GM21717 (cell line): ENCODE results near the gene NID1.
A peak's percentile ranks its signal among the peaks of the same experiment; 100 is the strongest.

Experiments
- ATAC-seq: cut with Tn5 transposase; IDR thresholded peaks from one replicate; pipeline ENCODE4 v1.9.1; 2021; ENCODE audit warnings: mild to moderate bottlenecking, moderate library complexity; ENCODE audit not compliant: unreplicated experiment

The NID1 gene, protein sequence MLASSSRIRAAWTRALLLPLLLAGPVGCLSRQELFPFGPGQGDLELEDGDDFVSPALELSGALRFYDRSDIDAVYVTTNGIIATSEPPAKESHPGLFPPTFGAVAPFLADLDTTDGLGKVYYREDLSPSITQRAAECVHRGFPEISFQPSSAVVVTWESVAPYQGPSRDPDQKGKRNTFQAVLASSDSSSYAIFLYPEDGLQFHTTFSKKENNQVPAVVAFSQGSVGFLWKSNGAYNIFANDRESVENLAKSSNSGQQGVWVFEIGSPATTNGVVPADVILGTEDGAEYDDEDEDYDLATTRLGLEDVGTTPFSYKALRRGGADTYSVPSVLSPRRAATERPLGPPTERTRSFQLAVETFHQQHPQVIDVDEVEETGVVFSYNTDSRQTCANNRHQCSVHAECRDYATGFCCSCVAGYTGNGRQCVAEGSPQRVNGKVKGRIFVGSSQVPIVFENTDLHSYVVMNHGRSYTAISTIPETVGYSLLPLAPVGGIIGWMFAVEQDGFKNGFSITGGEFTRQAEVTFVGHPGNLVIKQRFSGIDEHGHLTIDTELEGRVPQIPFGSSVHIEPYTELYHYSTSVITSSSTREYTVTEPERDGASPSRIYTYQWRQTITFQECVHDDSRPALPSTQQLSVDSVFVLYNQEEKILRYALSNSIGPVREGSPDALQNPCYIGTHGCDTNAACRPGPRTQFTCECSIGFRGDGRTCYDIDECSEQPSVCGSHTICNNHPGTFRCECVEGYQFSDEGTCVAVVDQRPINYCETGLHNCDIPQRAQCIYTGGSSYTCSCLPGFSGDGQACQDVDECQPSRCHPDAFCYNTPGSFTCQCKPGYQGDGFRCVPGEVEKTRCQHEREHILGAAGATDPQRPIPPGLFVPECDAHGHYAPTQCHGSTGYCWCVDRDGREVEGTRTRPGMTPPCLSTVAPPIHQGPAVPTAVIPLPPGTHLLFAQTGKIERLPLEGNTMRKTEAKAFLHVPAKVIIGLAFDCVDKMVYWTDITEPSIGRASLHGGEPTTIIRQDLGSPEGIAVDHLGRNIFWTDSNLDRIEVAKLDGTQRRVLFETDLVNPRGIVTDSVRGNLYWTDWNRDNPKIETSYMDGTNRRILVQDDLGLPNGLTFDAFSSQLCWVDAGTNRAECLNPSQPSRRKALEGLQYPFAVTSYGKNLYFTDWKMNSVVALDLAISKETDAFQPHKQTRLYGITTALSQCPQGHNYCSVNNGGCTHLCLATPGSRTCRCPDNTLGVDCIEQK

DNA sequence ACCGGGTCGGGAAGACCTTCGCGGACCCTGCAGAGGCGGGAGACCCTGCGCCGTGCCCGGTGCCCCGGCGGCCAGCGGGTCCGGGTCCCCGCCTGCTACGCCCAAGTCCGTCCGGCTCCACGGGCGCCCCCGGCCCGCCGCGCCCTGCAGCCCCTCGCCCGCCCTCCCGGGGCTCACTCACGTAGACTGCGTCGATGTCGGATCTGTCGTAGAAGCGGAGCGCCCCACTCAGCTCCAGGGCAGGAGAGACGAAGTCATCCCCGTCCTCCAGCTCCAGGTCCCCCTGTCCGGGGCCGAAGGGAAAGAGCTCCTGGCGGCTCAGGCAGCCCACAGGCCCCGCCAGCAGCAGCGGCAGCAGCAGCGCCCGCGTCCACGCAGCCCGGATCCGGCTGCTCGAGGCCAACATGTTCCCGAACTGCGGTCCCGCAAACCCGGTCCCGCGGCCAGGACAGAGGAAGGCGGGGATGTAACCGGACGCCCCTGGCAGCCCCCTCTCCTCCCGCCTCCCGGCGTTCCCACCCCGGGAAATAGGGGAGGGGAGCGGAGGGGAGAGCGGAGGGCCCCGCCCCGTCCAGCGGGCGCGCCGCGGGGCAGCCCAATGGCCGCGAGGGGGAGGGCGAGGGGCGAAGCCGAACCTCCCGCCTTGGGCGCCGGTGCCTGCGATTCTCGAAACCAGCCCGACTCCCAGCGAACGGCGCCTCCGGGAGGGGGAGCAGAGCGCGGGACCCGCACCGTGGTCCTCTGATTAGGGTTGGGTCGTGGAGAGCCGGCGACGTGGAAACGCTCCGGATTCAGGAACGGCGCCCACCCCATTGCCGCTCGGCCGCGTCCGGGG, at the start of gene NID1:
NID1 (minus strand) TSS at position 417 of the 835 bp plus-strand sequence; CDS start at position 406, 11 bp downstream.
- ATAC-seq, result peak; percentile 31

DNA sequence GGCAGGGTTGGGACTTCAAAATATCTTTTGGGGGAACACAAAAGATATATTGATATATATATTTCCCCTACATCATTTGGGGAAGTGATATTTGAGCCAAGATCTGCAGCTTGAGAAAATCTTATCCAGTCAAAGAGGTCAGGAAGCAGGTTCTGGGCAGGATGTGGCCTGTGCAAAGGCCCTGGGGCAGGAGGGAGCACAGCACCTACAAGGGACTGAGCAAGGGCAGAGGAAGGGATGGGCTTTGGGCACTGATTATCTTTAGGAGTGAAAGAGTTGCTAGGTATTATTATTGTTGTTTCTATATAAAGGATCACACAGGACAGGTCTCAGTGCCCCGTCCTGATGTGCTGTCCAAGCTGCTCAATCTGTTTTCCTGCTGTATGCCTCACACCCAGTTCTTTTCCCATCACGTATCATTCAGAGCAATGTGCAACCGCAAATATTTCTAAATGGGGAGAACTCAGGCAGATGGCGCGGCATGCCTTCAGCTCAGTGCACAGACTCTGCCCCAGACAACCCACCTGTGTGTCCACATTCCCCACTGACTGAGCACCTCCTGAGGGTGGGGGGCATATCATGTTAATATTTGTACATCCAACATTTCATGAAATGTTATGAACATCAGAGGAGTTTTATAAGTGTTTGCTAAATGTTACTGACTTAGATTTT, 49.3 kb upstream of the NID1 start:
- ATAC-seq, result no peak

DNA sequence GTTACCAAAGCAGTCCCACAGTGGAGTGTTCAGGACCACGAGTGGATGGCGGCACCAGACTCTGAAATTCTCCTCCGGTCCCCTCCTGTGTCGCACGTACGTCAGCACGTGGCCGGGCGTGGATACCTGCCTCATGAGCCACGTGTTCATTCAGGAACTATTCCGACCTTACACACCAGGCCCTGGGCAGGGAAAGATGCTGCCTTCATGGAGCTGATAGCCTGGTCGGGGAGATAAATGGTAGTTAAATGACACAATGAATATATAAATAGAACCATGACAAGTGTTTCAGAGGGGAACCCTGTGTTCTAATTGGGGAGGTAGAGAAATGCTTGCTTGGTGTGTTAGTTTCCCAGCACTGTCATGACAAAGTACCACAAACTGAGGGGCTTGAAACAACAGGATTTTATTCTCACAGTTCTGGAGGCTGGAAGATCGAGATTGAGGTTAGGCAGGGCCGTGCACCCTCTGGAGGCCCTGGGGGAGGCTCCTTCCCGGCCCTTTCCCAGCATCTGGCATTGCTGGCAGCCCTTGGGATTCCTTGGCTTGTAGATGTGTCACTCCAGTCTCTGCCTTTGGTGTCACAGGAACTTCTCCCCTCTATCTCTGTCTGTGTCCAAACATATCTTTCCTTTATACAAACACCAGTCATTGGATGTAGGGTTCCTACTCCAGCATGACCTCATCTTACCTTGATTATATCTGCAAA, 48.6 kb upstream of the NID1 start:
- no peak for ATAC-seq

DNA sequence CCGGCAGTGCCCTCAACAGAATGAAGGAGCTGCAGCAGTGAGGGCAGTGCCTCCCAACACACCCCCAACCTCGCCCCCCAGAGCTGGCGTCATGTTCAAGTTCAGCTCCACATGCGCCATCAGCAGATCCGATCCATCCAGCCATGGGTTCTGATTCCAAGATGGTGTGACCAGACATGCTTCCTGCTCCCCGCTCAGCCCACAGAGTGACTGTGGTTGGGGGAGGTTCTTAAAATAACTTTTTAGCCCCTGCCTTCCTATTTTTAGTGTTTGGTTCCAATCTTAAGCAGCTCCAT, 47.4 kb upstream of the NID1 start:
- no peak for ATAC-seq

DNA sequence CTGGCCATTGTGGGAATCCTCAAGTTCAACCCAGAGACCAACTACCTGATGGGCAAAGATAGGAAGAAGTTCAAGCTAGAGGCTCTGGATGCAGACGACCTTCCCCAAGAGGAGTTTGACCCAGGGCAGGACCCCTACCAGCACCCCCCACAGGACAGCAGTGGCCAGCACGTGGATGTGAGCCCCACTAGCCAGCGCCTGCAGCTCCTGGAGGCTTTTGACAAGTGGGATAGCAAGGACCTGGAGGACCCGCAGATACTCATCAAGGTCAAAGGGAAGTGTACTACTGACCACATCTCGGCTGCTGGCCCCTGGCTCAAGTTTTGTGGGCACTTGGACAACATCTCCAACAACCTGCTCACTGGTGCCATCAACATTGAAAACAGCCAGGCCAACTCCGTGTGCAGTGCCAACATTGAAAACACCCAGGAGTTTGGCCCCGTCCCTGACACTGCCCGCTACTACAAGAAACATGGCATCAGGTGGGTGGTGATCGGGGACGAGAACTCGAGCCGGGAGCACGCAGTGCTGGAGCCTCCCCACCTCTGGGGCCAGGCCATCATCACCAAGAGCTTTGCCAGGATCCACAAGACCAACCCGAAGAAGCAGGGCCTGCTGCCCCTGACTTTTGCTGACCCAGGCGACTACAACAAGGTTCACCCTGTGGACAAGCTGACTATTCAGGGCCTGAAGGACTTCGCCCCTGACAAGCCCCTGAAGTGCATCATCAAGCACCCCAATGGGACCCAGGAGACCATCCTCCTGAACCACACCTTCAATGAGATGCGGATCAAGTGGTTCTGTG, 46.8 kb upstream of the NID1 start:
- no peak for ATAC-seq

DNA sequence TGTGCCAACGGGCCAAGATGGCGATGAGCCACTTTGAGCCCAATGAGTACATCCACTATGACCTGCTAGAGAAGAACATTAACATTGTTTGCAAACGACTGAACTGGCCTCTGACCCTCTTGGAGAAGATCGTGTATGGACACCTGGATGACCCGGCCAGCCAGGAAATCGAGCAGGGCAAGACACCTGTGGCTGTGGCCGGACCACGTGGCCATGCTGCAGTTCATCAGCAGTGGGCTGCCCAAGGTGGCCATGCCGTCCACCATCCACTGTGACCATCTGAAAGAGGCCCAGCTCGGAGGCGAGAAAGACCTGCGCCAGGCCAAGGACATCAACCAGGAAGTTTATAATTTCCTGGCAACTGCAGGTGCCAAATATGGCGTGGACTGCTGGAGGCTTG, 45.2 kb upstream of the NID1 start:
- no peak for ATAC-seq

DNA sequence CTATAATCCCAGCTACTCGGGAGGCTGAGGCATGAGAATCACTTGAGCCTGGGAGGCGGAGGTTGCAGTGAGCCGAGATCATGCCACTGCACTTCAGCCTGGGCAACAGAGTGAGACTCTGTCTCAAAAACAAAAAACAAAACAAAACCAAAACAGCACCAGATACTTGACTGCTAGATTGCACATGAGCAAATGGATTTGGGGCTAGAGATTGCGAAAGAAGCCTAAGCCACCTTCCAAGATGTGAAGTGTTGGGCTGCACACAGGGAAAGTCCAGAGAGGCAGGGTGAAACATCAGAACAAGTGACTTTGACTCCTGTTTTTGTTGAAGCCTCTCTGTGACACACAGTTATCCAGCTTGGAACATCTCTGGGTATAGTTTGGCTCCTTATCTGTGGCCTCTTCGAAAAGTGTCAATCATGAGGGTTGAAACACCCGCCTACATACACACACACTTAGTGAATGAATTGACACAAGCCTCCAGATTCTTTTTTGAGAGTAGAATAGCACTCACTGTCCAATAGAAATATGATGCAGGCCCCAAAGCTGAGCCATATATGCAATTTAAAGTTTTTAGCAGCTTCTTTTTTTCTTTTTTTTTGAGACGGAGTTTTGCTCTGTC, 43.2 kb upstream of the NID1 start:
- no peak for ATAC-seq

DNA sequence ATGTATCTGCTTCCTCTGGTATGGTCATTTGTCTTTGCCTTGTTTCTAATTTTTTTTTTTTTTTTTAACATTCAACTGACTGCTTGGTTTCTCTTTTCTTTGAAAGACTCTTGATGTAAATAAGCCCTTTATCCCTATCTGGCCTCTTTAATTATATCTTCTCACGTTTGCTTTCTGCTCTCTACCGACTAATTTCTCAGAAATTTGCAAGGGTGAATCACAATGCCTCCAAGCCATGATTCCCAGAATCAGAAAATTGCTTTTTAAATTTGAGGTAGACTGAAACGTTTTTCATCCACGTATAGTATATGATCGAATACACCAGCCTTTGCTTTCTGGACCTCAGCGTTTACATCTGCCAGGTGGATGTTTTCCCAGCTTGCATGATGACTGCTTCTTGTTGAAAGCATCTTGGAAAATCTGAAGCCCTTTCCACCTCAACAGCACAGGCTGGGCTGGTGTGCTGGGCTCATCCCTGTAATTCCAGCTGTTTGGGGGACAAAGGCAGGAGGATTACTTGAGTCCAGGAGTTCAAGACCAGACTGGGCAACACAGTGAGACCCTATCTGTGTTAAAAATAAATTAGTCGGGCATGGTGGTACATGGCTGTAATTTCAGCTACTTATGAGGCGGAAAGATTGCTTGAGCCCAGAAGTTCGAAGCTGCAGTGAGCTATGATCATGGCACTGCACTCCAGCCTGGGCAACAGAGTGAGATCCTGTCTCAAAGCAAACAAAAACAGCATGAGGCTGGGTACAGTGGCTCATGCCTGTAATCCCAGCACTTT, 42.4 kb upstream of the NID1 start:
- ATAC-seq, result no peak

DNA sequence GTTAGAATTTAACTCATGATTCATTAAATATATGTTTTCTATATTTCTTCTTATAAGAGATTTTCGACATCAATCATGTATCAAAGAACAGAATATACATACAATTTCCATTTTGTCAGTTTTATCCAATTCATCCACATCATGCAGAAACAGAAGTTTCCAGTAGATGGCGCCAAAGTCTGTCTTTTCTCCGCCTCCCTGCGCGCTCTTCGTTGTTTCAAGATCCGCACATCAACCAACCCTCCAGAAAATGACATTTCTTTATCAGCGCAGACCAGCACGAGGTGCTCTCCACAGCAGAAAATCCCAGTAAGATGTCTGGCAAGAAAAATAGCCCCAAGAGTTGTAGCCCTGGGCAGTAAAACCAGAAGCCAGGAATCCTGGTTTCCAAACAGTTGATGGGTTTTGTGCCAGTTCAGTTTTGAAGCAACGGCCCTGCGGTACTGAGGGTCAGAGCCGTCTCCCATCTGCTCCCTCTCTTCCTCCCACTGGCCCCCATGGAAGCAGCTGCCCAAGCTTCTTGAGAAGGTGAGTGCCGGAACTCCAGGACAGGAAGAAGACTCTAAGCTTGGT, 38.8 kb upstream of the NID1 start:
- ATAC-seq, result no peak

DNA sequence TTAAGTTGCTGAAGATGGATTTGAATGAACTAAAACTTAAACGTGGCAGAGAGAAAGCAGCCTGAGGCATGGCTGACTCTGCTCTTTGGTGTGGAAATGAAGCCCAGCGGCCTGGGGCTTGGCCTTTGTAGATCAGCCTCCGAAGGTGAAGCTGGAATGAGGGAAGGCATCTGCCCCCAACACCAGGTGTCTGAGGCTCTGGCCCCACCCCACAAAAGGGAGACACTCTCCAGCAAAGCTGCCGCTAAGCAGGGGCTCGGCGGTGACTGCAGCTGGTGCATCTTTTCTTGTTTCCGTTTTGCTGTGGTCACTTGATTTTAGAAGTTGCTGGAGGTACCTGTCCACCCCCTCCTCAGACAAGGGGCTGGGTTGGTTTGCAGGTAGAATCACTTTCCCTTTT, 38.2 kb upstream of the NID1 start:
- ATAC-seq, result no peak

DNA sequence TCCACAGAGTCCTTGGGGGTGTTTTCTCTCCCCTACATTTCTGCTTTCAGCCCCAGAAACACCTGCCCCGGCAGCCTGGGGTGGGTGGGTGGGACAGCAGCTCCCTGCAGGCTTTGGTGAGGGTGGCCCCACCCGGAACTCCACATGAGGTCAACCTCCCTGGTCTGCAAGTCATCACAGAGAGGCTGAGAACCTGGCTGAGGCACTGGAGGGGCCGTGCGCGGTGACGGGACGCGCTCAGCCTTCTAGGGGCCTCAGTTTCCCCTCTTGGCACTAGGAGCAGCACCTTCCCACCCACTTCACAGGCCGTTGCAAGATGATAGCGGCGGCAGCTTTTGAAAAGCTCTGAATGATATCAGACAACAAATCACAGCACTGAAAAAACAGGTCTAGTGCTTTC, 37.7 kb upstream of the NID1 start:
- no peak for ATAC-seq

DNA sequence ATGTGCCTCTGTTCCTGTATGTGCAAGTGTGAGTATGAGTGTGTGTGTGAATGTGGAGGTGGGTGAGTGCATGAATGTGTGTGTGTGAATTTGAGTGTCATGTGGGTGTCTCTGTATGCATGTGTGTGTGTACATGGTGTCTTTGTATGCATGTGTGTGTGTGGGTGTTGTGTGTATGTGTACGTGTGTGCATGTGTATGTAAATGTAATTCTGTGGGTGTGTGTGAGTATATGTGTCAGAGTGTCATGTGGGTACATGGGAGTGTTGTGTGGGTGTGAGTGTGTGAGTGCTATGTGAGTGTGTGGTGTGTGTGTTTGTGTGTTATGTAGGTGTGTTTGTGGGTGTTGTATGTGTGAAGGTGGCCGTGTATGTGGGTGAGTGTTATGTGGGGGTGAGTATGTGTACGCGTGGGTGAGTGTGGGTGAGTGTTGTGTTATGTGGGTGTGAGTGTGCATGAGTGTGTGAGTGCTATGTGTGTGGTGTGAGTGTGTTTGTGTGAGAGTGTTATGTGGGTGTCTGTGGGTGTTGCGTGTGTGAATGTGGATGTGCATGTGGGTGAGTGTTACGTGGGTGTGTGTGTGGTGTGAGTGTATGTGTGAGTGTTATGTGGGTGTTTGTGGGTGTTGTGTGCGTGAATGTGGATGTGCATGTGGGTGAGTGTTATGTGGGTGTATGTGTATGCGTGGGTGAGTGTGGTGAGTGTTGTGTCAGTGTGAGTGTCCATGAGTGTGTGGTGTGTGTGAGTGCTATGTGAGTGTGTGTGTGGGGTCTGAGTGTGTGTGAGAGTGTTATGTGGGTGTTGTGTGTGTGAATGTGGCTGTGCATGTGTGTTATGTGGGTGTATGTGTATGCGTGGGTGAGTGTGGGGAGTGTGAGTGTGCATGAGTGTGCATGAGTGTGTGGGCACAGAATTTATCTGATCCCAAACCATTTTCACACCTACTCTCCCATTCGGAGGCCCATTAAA, 36.6 kb upstream of the NID1 start:
- ATAC-seq, result no peak

DNA sequence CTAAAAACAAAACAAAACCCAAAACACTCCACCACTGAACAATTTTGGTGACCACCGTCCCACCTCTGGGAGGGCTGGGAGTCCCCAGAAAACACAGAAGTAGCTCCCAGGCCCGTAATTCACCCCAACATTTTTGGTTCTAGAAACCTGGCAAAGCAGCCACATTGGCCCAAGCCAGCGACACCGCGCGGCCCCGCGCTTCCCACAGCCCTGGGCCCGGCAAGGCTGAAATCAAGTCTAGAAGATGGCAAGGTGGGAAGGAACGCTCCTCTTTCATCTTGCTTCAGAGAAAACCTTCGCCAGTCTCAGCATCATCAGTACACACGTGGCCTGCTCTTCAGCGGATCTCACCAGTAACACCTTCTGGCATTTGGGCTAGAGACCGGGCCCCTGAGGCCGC, 35.9 kb upstream of the NID1 start:
- no peak for ATAC-seq

DNA sequence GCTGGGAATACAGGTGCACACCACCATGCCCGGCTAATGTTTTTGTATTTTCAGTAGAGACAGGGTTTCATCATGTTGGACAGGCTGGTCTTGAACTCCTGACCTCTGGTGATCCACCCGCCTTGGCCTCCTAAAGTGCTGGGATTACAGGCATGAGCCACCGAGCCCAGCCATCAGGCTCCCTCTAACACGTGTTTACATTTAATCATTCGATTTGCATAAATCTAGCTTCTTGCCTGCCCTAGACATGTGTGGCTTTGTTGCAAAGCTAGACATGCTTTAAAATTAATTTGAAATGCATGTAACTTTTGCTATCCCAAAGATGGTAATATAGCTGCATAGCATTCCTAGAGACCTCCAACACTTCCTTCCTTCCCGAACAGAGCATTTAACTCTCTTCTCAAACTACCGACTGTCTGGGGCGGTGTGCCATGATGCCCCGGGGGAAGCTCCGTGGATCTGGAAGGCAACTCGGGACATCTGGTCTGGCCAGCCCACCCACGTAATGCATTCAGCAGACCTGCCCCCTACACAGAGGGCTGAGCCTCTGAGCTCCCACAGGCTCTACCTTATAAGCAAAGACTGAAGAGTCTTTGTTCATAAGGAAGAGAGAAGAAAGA, 34.6 kb upstream of the NID1 start:
- ATAC-seq, result no peak

DNA sequence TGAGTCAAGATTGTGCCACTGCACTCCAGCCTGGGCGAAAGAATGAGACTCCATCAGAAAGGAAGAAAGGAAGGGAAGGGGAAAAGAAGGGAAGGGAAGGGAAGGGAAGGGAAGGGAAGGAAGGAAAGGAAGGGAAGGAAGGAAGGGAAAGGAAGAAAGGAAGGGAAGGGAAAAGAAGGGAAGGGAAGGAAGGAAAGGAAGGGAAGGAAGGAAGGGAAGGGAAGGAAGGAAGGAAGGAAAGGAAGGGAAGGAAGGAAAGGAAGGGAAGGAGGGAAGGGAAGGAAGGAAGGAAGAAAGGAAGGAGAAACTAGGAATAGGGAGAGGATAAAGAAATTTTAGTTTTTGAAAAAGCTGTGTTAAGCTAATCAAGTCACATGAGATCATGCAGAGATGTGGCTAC, 33.4 kb upstream of the NID1 start:
- no peak for ATAC-seq
